Osteoblast (primary cell): ENCODE data around the gene FGF14. TPM values are rescaled to one million over a fixed set of nuclear protein-coding genes. Genes with fewer than 3 reads are reported as not detected.

ENCODE experiments used
- DNase-seq: peaks from one replicate; pipeline ENCODE4 v3.0.0; 2011; ENCODE audit warnings: low spot score, mixed read lengths; ENCODE audit not compliant: insufficient read length; ENCODE audit errors: missing footprints
- H2AFZ ChIP-seq: 2 replicates; pipeline ENCODE4 v1.6.0; 2011; ENCODE audit warnings: mild to moderate bottlenecking, low read length
- H3K27ac ChIP-seq: 2 replicates; pipeline ENCODE4 v1.5.1; 2011; ENCODE audit warnings: mild to moderate bottlenecking, low read depth, low read length, moderate library complexity
- H3K27me3 ChIP-seq: 2 replicates; pipeline ENCODE4 v1.6.0; 2012; ENCODE audit warnings: mild to moderate bottlenecking, control low read depth, inconsistent platforms, low read length, moderate library complexity; ENCODE audit not compliant: insufficient read depth
- H3K36me3 ChIP-seq: 2 replicates; pipeline ENCODE4 v1.5.1; 2011; ENCODE audit warnings: mild to moderate bottlenecking, low read length, control low read depth, moderate library complexity; ENCODE audit not compliant: insufficient read depth
- H3K4me1 ChIP-seq: 2 replicates; pipeline ENCODE4 v1.5.1; 2011; ENCODE audit warnings: mild to moderate bottlenecking, low read length, control low read depth, moderate library complexity; ENCODE audit not compliant: insufficient read depth
- H3K4me2 ChIP-seq: 2 replicates; pipeline ENCODE4 v1.6.0; 2011; ENCODE audit warnings: mild to moderate bottlenecking, low read length; ENCODE audit not compliant: insufficient read depth
- H3K4me3 ChIP-seq: fragments of 200-600 bp; sonication (generic); 3 replicates; pipeline ENCODE4 v1.5.1; 2012; ENCODE audit warnings: mild to moderate bottlenecking, low read length, inconsistent platforms; ENCODE audit not compliant: insufficient read depth
- H3K79me2 ChIP-seq: 2 replicates; pipeline ENCODE4 v1.6.0; 2012; ENCODE audit warnings: mild to moderate bottlenecking, low read length, control low read depth, inconsistent platforms; ENCODE audit not compliant: insufficient read depth
- H3K9me3 ChIP-seq: 2 replicates; pipeline ENCODE4 v1.5.1; 2011; ENCODE audit warnings: low read depth, low read length, control low read depth
- H4K20me1 ChIP-seq: 2 replicates; pipeline ENCODE4 v1.6.0; 2012; ENCODE audit warnings: mild to moderate bottlenecking, low read length, control low read depth; ENCODE audit not compliant: insufficient read depth
- total RNA-seq: library from RNA; depleted of rRNA; stranded (reverse); fragments of >200 nt; gene quantifications from 2 replicates; pipeline ENCODE4 v1.2.3, GENCODE V29; 2012
- TF ChIP-seq, protein P1 (sequence below): IDR thresholded peaks from 2 replicates; pipeline ENCODE4 v1.5.1; 2011; ENCODE audit warnings: mild to moderate bottlenecking, low read depth, low read length, moderate library complexity; ENCODE audit errors: extremely low read depth

Gene FGF14
- total RNA-seq, 1 donor: under 0.01 TPM

DNA sequence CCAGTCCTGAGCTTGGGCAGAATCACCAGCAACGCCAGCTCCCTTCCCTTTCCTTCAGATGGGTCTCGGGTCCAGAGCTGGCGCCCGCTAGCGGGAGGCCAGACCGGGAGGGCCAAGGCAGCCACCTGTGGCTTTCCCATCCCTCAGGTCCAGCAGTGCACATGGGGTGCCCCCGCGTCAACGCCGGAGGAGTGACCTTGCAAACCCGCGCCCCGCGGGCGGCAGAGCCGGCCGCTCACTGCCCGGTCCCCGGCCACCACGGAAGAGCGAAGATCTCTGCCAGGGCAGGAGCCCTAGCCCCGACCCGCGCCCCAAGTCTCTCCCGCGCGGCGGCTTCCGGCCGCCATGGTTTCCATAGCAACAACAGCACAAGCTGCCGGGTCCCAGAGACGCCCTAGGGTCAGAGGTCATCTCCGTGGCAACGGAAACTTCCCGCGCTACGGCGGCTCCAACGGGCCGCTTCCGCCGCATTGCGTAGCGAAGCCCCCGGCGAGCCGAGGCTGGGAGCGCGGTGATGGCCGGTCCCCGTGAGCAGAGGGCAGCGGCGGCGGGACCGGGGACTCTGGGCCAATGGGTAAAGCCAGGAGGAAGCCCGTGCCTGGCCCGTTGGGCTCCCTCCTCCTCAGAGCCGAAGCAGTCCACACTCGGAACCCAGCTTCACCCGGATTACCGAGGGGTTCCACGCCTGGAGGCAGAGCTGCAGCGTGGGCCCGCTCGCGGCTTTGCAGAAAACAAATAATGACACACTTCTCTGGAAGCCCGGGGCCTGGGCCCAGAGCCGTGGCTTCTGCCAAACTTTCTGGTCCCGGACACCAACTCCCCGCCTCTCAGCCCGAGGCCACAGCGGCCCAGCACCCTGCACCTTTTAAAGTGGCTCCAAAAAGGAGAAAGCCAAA, 7.4 kb downstream of the FGF14 start:
- Histone ChIP-seq H4K20me1 (no peaks in the 10 kb centered on the region), H3K79me2 (no peaks in the 10 kb centered on the region), H2AFZ (peak overlapping the region; percentile 91), H3K9me3 (no peaks in the 10 kb centered on the region), H3K36me3 (no peaks in the 10 kb centered on the region), H3K27ac (no peak overlapping the region), H3K4me3 (peak overlapping the region; percentile 78), H3K4me1 (peaks cover 3% of the 10 kb centered on the region), H3K27me3 (peaks cover 5% of the 10 kb centered on the region), H3K4me2 (peak overlapping the region; percentile 90)
- peak; percentile 93 for DNase-seq
- TF ChIP-seq, protein P1, sequence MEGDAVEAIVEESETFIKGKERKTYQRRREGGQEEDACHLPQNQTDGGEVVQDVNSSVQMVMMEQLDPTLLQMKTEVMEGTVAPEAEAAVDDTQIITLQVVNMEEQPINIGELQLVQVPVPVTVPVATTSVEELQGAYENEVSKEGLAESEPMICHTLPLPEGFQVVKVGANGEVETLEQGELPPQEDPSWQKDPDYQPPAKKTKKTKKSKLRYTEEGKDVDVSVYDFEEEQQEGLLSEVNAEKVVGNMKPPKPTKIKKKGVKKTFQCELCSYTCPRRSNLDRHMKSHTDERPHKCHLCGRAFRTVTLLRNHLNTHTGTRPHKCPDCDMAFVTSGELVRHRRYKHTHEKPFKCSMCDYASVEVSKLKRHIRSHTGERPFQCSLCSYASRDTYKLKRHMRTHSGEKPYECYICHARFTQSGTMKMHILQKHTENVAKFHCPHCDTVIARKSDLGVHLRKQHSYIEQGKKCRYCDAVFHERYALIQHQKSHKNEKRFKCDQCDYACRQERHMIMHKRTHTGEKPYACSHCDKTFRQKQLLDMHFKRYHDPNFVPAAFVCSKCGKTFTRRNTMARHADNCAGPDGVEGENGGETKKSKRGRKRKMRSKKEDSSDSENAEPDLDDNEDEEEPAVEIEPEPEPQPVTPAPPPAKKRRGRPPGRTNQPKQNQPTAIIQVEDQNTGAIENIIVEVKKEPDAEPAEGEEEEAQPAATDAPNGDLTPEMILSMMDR: peak; percentile 8

DNA sequence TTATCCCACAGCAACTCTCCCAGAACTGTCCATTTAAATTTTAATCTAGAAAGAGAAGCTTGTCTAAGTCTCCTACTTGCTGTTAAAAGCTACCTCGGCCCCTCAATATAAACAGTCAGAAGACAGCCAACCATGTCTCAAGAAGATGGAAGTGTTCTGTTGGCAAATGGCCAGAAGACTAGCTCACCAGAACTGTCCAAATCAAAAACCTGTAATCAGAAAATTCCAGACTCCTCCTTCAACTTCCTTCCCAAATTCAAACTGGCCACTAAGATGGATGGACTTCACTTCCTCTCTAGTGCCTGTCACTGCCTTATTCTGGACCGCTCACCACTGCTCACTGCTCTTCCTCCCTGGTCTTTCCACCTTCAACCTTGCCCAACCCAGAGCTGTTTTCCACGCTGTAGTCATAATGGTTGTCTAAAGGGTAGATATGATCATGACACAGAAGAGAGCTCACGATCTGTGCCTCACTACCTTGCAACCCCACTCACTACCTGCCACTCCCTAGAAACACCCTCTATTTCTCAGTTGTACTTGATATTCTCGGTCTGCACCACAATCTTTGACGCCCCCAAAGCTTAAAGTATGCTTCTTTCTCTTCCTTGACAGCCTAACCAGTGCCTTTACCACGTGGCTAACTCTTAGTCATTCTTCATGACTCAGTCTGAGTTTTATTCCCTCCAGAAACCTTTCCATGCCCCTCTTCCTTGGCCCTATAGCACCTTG, 9.2 kb downstream of the FGF14 start:
- no peak overlapping the region for H2AFZ ChIP-seq
- H3K27ac ChIP-seq: no peak overlapping the region
- H3K9me3 ChIP-seq: no peaks in the 10 kb centered on the region
- TF ChIP-seq, protein P1: no peak
- peaks cover 3% of the 10 kb centered on the region for H3K4me1 ChIP-seq
- no peak overlapping the region for H3K4me2 ChIP-seq
- no peaks in the 10 kb centered on the region for H3K36me3 ChIP-seq
- H3K79me2 ChIP-seq: no peaks in the 10 kb centered on the region
- H3K27me3 ChIP-seq: no peaks in the 10 kb centered on the region
- H4K20me1 ChIP-seq: no peaks in the 10 kb centered on the region
- no peak overlapping the region for H3K4me3 ChIP-seq
- no peak for DNase-seq

DNA sequence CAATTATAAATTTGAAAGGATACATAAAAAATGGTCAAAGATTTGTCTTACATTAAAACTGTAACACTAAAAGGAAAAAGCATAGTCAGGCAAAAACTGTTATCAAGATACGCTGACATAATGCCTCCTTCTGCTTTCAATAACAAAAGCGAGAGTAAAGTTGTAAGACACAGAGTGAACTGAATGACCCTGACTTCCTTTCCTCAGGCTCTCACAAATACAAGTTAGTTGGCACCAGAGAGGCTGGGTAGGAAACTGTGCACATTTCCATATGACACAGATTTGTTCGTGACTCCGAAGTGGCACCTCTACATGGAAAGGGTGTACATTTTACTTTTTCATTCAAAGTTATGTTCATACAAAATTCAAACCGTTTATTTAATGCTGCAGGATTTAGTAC, 15.4 kb downstream of the FGF14 start:
- no peaks in the 10 kb centered on the region for H3K79me2 ChIP-seq
- TF ChIP-seq, protein P1: no peak

DNA sequence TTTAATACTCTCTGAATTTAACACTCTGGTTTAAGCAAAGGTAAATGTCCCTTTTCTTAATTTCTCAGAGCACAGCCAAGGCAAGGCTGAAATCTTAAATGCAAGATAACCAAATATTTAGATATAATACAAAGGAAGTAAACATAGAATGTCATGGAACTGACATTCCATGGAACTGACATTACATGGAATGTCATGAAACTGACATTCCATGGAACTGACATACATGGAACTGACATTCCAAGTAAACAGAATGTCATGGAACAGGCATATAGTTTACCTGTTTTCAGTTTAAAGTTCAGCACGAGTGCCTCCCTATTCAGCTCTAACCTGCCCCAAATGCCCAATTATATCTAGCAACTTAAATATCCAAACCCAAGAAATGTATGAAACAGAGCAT, 21.8 kb downstream of the FGF14 start:
- no peaks in the 10 kb centered on the region for H4K20me1 ChIP-seq
- H3K27ac ChIP-seq: no peak overlapping the region
- no peaks in the 10 kb centered on the region for H3K79me2 ChIP-seq
- H3K36me3 ChIP-seq: no peaks in the 10 kb centered on the region
- no peak overlapping the region for H3K4me3 ChIP-seq
- no peaks in the 10 kb centered on the region for H3K9me3 ChIP-seq
- no peaks in the 10 kb centered on the region for H3K27me3 ChIP-seq
- DNase-seq: no peak
- no peak overlapping the region for H2AFZ ChIP-seq
- TF ChIP-seq, protein P1: no peak
- H3K4me2 ChIP-seq: no peak overlapping the region
- H3K4me1 ChIP-seq: no peaks in the 10 kb centered on the region

More for the DNA sequence above, 15.4 kb downstream of the FGF14 start:
- H4K20me1 ChIP-seq: no peaks in the 10 kb centered on the region
- H3K9me3 ChIP-seq: no peaks in the 10 kb centered on the region
- no peaks in the 10 kb centered on the region for H3K27me3 ChIP-seq
- H3K27ac ChIP-seq: no peak overlapping the region
- no peak overlapping the region for H3K4me2 ChIP-seq
- no peak for DNase-seq
- H3K4me3 ChIP-seq: no peak overlapping the region
- H2AFZ ChIP-seq: no peak overlapping the region
- no peaks in the 10 kb centered on the region for H3K36me3 ChIP-seq
- H3K4me1 ChIP-seq: no peaks in the 10 kb centered on the region
